Activated naive CD4-positive, alpha-beta T cell treated with anti-CD3 and anti-CD28 coated beads, Interleukin-2, amount 10 ng/mL, durations not matched to agents 7 days and 5 days (primary cell): ENCODE data around the gene FAM53B.
"Not testable (repeated sequence)": the region's sequence is repeated elsewhere in the genome, so short reads cannot be mapped to it uniquely, and the experiment has no call there.

ENCODE experiments used
- CTCF ChIA-PET: fragments of 350-600 bp; sonication (Branson Sonifier 250); formaldehyde crosslinking; loops from one replicate; lab custom pipeline; 2021; ENCODE audit warnings: antibody characterized with exemption; lab: Charles Lee
- DNase-seq: peaks from one replicate; pipeline ENCODE4 v3.0.0-alpha.2; 2020
- H3K27ac Mint-ChIP-seq: one replicate; pipeline ENCODE4 v1.8.0; 2021; ENCODE audit warnings: mild to moderate bottlenecking, moderate library complexity, mixed read lengths
- H3K27me3 Mint-ChIP-seq: one replicate; pipeline ENCODE4 v1.8.0; 2021; ENCODE audit warnings: mild to moderate bottlenecking, mixed read lengths
- H3K36me3 Mint-ChIP-seq: one replicate; pipeline ENCODE4 v1.8.0; 2021; ENCODE audit warnings: mixed read lengths
- H3K4me1 Mint-ChIP-seq: one replicate; pipeline ENCODE4 v1.8.0; 2021; ENCODE audit warnings: mixed read lengths
- H3K4me3 Mint-ChIP-seq: one replicate; pipeline ENCODE4 v1.8.0; 2021; ENCODE audit warnings: mild to moderate bottlenecking, moderate library complexity, mixed read lengths
- H3K9me3 Mint-ChIP-seq: one replicate; pipeline ENCODE4 v1.8.0; 2021; ENCODE audit warnings: mixed read lengths

The FAM53B gene

DNA sequence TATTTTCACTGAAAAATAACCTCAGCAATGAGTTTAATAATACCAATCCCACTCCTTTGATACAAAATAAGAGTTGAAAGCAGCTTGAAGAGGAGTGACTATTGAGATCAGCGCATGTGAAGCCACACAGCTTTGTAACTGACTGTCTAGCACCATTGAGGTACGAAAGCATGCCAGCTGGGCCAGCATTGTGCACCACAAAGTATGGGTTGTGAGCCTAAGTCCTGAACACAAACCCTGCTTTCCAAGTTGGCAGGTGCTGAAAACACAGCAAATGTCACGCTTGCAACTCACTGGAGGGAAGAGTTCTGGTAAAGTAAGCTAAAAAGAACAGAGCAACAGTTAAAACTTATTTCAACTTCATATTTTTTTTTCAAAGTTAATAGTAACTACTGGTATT, 4.0 kb upstream of the FAM53B start:
- H3K27ac Mint-ChIP-seq, result no peak overlapping the region
- H3K27me3 Mint-ChIP-seq, result no peaks in the 10 kb centered on the region
- H3K9me3 Mint-ChIP-seq, result no peaks in the 10 kb centered on the region
- H3K4me3 Mint-ChIP-seq, result no peak overlapping the region
- peaks cover 32% of the 10 kb centered on the region for H3K4me1 Mint-ChIP-seq
- no peak for DNase-seq
- CTCF ChIA-PET, result interaction anchor here (1.3 to 3.6 kb wide), 3 partner anchors 44 to 243 kb away, joined by 3 to 21 read pairs (median 6); partner anchors contain the start of gene EEF1AKMT2
- peaks cover 22% of the 10 kb centered on the region for H3K36me3 Mint-ChIP-seq

DNA sequence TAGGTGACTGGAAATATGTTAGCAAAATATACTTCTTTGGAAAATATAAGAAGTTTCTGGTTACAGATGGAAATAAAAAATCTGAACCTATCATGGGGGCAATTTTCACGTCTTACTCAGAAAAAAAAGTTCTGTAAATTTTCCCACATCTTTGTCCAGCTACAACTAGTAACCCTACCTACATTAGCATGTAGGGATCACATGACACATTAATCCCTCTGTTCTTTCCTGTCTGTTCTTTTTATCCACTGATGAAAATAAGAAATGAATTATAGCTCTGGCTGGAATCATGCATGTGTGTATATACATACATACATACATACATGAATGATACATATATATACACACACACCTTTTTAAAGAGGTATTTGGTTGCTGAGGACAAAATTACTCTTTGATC, 3.6 kb upstream of the FAM53B start:
- H3K9me3 Mint-ChIP-seq, result no peaks in the 10 kb centered on the region

DNA sequence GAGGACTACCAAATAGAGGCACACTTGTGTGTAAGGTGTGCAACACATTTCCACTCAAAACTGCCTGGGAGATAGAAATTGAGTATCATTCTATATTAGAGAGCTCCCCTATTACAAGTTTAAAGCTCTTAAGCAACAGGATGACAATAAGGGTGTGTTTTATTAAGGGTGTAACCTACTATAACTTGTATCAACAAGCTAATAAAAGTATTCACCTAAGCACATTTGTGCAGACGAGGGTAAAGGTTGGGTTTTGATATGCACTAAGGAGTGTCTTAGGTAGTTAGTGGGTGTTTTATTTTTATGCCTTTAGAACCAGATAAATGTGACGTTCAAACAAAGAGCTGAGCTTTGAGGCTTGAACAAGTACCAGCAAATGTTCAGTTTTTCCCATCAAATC, 2.8 kb upstream of the FAM53B start:
- Mint-ChIP-seq H3K4me3 (no peak overlapping the region), H3K9me3 (no peaks in the 10 kb centered on the region), H3K27ac (no peak overlapping the region), H3K4me1 (peaks cover 41% of the 10 kb centered on the region), H3K27me3 (no peaks in the 10 kb centered on the region), H3K36me3 (peaks cover 23% of the 10 kb centered on the region)
- no peak for DNase-seq
- CTCF ChIA-PET, result interaction anchor here (0.7 to 3.6 kb wide), 5 partner anchors 9 to 216 kb away, joined by 3 to 21 read pairs (median 4); no protein-coding TSS in a partner anchor

More for the DNA sequence above, 3.6 kb upstream of the FAM53B start:
- CTCF ChIA-PET, result interaction anchor here (0.8 to 3.6 kb wide), 4 partner anchors 9 to 213 kb away, joined by 4 to 21 read pairs (median 5); partner anchors contain the start of gene EEF1AKMT2
- Mint-ChIP-seq H3K4me3 (no peak overlapping the region), H3K27me3 (no peaks in the 10 kb centered on the region), H3K4me1 (peaks cover 34% of the 10 kb centered on the region), H3K27ac (no peak overlapping the region), H3K36me3 (peaks cover 22% of the 10 kb centered on the region)
- DNase-seq, result no peak

DNA sequence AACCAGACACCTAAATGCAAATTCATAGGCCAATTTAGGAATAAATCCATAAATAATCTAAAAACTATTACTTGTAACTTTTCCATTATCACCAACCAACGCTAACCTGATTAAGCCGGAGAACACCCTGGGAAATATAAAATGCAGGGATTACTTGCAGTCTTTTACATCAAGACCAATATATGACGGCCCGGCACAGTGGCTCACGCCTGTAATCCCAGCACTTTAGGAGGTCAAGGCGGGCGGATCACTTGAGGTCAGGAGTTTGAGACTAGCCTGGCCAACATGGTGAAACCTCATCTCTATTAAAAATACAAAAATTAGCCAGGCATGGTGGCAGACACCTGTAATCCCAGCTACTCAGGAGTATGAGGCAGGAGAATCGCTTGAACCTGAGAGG, 2.3 kb upstream of the FAM53B start:
- peaks cover 19% of the 10 kb centered on the region for H3K36me3 Mint-ChIP-seq
- CTCF ChIA-PET, result interaction anchor here (1.0 to 3.6 kb wide), 6 partner anchors 10 to 214 kb away, joined by 3 to 21 read pairs (median 4); no protein-coding TSS in a partner anchor
- H3K4me1 Mint-ChIP-seq, result peaks cover 46% of the 10 kb centered on the region
- H3K4me3 Mint-ChIP-seq, DNase-seq, H3K9me3 Mint-ChIP-seq, H3K27ac Mint-ChIP-seq, H3K27me3 Mint-ChIP-seq: not testable (repeated sequence)

DNA sequence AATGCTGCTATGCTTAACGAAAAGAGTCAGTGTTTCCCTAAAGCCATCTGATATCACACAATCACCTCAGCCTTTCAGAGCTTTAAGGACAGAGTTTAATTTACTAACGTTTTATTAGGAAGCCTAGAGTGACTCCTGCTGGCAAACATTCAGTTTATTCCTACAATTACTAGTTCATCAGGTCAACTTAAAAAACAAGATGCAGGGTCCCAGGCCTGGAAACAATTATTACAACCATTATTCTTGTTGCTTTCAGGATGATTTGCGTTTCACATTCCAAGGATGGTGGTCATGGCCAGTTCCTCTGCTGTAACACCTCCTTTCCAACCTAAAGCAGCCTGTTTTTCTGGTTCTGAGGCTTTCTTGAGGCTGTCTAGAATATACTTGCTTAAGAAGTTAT, 1.5 kb upstream of the FAM53B start:
- H3K4me3 Mint-ChIP-seq, result peak overlapping the region; percentile 78
- peaks cover 54% of the 10 kb centered on the region for H3K4me1 Mint-ChIP-seq
- no peaks in the 10 kb centered on the region for H3K9me3 Mint-ChIP-seq
- H3K36me3 Mint-ChIP-seq, result peaks cover 19% of the 10 kb centered on the region
- H3K27me3 Mint-ChIP-seq, result no peaks in the 10 kb centered on the region
- no peak overlapping the region for H3K27ac Mint-ChIP-seq
- CTCF ChIA-PET, result interaction anchor here (0.7 to 3.6 kb wide), 8 partner anchors 40 to 213 kb away, joined by 3 to 21 read pairs (median 4); no protein-coding TSS in a partner anchor
- no peak for DNase-seq

DNA sequence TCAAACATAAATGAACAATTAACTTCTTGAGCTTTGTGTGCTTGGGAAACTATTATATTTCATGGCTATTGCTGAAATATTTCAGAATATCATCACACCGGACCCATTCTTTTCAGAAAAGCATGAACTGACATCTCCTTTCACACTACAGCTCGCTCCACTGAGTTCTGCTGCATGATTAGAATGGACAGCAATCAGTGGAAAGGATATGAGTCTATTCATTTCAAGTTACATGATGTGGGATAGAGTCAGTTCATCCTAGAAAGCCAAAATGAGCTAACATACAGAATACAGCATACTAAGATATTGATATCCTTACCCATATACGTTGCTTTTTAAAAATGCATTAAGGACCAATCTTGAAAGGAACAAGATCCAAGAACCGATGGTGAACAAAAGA, 1.1 kb upstream of the FAM53B start:
- CTCF ChIA-PET, result interaction anchor here (1.0 to 3.6 kb wide), 6 partner anchors 40 to 213 kb away, joined by 3 to 21 read pairs (median 4); no protein-coding TSS in a partner anchor
- no peaks in the 10 kb centered on the region for H3K27me3 Mint-ChIP-seq
- peaks cover 55% of the 10 kb centered on the region for H3K4me1 Mint-ChIP-seq
- peak overlapping the region; percentile 81 for H3K27ac Mint-ChIP-seq
- no peaks in the 10 kb centered on the region for H3K9me3 Mint-ChIP-seq
- H3K36me3 Mint-ChIP-seq, result peaks cover 17% of the 10 kb centered on the region
- peak overlapping the region; percentile 78 for H3K4me3 Mint-ChIP-seq
- DNase-seq, result no peak

DNA sequence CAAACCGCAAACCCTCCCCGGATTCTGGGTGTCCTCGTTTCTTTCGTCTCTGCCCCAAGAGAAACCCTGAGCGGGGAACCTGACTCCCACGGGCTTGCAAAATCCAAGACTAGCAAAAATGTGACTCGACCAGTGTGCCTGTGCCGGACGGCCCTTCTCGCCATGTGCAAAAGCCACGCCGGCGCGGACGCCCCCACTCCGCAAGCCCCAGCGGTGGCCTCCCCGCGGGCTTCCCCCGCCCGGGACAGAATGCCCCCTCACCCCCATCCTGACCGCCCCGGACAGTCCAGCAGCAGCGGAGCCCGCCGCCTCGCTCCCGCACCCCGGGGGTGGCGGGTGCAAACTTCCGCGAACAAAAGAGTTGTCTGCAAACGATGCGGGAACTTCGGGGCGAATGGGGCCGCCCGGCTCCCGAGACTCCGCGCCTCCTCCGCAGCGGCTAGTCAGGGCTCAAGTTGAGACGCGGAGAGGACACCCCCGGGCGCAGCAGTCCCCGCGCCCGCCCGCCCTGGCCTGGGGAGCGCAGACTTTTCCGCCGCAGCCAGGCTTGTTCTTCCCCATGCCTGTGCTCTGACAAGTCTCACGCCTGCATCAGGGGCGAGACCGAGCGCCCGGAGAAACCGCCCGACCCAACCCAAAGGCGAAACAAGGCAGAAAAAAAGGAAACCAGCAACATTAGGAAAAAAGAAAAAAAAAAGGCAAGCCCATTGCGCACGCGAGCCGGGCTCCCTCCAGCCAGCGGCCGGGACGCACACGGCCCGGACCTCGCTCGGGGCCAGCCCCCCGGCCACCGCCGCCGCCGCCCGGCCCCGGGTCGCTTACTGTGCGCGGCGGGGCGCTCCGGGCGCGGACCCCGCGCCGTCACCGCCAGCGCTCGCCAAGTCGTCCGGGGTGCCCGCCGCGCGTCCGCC, 732 bp downstream of the FAM53B start:
- Mint-ChIP-seq H3K4me1 (peaks cover 58% of the 10 kb centered on the region), H3K4me3 (peak overlapping the region; percentile 97), H3K27ac (peak overlapping the region; percentile 94), H3K27me3 (peaks cover 14% of the 10 kb centered on the region), H3K9me3 (no peaks in the 10 kb centered on the region), H3K36me3 (peaks cover 28% of the 10 kb centered on the region)
- peak; percentile 54 for DNase-seq
- CTCF ChIA-PET, result interaction anchor here (0.6 to 4.6 kb wide), 7 partner anchors 9 to 95 kb away, joined by 3 to 60 read pairs (median 4); no protein-coding TSS in a partner anchor

DNA sequence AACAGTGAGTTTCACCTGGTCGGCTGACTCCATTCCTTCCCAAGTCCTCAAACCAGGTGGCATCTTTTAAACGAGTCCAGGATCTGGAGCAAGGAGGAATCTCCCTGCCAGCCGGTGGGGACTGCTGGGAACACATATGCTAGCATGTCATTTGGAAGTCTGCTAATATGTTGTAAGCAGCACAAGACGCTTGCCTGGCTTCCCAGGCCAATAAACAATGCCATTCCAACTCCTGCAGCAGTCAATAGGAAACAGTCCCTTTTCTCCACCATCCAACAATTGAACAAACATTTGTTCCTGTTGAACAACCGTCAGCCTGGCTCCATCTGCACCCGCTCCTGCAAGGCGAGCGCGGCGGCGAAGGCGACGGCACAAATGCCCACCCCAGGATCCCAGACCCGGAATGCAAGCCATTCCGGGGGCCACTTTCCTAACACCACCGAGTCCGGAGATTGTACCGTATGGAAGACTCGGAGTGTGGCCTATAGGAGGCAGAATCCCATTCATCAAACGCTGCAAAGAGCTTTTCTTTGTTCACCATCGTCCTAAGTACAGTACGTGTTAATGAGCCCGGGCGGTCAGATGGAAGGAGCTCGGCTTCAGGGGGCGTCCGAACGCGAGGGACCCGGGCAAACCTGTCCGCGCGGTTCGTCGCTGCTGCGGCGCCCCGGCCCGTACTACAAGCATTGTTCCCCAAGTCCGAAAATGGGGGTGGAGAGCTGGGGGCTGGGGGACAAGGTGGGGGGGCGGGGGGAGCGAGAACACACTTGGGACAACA, 1.6 kb downstream of the FAM53B start:
- Mint-ChIP-seq H3K27me3 (peaks cover 15% of the 10 kb centered on the region), H3K36me3 (peaks cover 22% of the 10 kb centered on the region), H3K4me1 (peaks cover 63% of the 10 kb centered on the region), H3K9me3 (no peaks in the 10 kb centered on the region), H3K27ac (peak overlapping the region; percentile 79), H3K4me3 (peak overlapping the region; percentile 97)
- no peak for DNase-seq
- CTCF ChIA-PET, result interaction anchor here (0.6 to 4.6 kb wide), 22 partner anchors 8 to 212 kb away, joined by 3 to 60 read pairs (median 8); no protein-coding TSS in a partner anchor

DNA sequence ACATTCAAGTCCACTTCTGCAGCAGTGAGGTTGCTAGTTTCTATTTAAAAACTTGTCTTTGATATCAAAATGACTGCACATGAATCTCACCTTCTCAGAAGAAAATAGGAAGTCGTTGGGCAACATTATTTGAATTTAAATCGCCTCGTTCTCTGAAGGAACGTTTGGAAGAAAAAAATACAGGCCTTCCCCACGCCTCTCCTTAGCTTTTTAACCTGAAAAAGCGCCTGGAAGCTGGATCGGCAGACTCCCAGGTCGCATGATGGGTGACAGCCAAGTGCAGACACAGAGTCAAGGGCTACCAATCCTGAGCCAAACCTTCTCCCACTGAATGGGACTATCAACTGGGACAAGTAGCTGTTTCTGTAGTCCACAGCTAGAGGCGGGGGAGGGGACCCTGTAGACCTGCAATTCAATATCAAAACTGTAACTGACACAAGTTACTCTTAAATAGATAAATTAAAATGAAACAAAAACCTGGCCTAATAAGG, 2.2 kb downstream of the FAM53B start:
- Mint-ChIP-seq H3K4me3 (peak overlapping the region; percentile 97), H3K9me3 (no peaks in the 10 kb centered on the region), H3K4me1 (peaks cover 69% of the 10 kb centered on the region), H3K36me3 (peaks cover 23% of the 10 kb centered on the region), H3K27me3 (peaks cover 15% of the 10 kb centered on the region), H3K27ac (peak overlapping the region; percentile 82)
- CTCF ChIA-PET, result interaction anchor here (0.6 to 4.6 kb wide), 45 partner anchors 10 to 212 kb away, joined by 3 to 60 read pairs (median 5); partner anchors contain the start of gene ABRAXAS2
- DNase-seq, result peak; percentile 56

DNA sequence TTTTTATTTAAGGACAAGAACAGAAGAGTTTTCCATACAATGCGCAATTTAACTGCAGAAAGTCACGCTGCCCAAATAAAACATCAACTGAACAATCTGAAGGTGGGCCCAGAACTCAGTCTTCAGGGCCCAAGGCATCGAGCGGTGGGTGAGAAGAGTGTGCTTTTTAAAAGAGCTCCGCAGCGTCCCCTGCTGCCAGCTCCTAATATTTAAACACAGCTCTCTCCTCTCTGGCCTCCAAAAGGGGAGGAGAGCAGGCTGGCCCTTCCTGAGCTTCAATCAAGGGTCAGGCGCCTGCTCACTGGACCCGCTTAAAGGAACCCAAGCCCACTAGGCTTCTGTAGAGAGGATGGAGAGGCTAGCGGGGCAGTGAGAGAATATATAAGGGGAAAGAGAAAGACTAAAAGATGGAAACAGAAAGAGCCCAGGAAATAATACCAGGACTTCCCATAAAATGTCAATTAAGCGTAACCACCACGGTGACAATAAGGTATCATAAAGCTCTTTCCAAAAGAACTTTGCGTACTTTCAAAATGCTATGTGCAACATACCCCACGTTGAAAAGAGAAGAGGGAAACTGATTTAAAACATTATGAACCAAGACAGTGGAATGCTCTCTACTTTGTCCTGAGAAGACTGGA, 2.8 kb downstream of the FAM53B start:
- Mint-ChIP-seq H3K36me3 (peaks cover 23% of the 10 kb centered on the region), H3K27ac (peak overlapping the region; percentile 82), H3K27me3 (peaks cover 15% of the 10 kb centered on the region), H3K4me1 (peaks cover 74% of the 10 kb centered on the region), H3K4me3 (peak overlapping the region; percentile 72), H3K9me3 (no peaks in the 10 kb centered on the region)
- DNase-seq, result peak; percentile 84
- CTCF ChIA-PET, result interaction anchor here (0.6 to 4.6 kb wide), 46 partner anchors 9 to 215 kb away, joined by 3 to 60 read pairs (median 4); partner anchors contain the start of gene ABRAXAS2

DNA sequence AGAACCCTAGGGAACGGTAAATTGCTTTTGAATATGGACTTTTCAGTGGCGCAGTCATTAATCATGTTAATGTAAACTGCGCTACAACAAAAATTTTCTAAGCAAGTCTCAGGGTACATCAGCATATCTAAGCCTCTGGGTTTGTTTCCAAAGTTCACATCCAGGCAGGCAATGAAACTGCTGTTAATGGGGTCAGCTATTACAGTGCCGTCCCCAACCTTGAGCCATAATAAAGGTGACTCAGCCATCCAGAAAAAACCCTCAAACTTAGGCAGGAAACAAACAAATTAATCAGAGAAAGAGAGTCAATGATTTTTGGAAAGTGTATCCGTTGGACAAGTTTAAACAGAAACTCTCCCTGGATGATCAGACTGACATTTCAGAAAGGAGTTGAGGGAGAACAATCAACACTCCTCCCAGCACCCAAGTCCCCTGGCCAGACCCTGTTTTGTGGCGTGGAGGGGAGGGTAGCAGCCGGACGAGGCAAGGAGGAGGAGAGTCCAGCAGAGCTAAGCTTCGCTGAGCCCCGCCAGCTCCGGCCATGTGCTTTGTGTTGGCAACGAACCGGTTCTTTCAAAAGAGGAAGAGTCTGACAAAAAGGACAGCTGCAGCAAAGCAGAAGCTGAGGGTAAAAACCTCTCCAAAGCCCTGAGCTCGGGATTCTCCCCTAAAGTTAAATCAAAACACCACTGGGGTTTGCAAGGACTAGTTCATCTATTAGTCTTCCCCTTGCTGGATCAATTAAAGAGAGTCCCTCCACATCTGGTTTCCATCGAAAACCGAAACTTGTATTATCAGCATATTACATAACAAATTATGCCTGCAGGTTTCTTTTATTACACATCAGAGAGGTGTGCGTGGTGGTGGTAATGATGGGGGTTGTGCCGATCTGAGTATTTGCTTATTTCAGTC, 3.6 kb downstream of the FAM53B start:
- peak overlapping the region; percentile 72 for H3K4me3 Mint-ChIP-seq
- peak overlapping the region; percentile 82 for H3K27ac Mint-ChIP-seq
- H3K27me3 Mint-ChIP-seq, result peaks cover 15% of the 10 kb centered on the region
- DNase-seq, result no peak
- H3K9me3 Mint-ChIP-seq, result no peaks in the 10 kb centered on the region
- peaks cover 28% of the 10 kb centered on the region for H3K36me3 Mint-ChIP-seq
- CTCF ChIA-PET, result interaction anchor here (0.6 to 4.6 kb wide), 41 partner anchors 8 to 214 kb away, joined by 3 to 60 read pairs (median 5); partner anchors contain the start of gene ABRAXAS2
- H3K4me1 Mint-ChIP-seq, result peaks cover 81% of the 10 kb centered on the region

DNA sequence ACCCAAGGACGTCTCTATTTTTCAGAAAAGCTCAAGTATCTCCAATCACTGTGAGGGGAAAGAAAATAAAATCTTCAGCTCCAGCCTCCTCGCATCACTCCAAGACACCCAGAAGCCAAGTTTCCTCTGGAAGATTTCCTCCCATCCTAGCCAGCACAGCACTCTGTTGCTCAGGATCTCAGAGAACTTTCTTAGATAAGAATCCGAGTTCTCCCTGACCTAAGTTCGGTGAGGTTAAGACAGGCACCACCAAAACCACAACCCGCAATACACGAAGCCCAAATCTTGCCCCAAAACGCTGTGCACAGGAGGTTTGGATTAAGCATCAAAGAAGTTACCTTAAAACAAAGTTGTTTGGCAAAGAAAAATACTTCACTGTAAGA, 4.2 kb downstream of the FAM53B start:
- peak overlapping the region; percentile 50 for H3K27ac Mint-ChIP-seq

More for the DNA sequence above, 4.2 kb downstream of the FAM53B start:
- H3K4me3 Mint-ChIP-seq, result peak overlapping the region; percentile 2
- peaks cover 15% of the 10 kb centered on the region for H3K27me3 Mint-ChIP-seq
- H3K36me3 Mint-ChIP-seq, result peaks cover 26% of the 10 kb centered on the region
- no peak for DNase-seq
- no peaks in the 10 kb centered on the region for H3K9me3 Mint-ChIP-seq
- CTCF ChIA-PET, result interaction anchor here (0.5 to 4.6 kb wide), 8 partner anchors 21 to 210 kb away, joined by 3 to 60 read pairs (median 12); no protein-coding TSS in a partner anchor
- peaks cover 81% of the 10 kb centered on the region for H3K4me1 Mint-ChIP-seq
